Mucosa of descending colon (tissue), 3 donors: ENCODE data around the gene TMEFF2. TPM values are rescaled to one million over a fixed set of nuclear protein-coding genes. Genes with fewer than 3 reads are reported as not detected.

Experiments used
- ATAC-seq: fragments of 200-7000 bp; cut with Tn5 transposase; one replicate; pipeline ENCODE4 v1.9.1; 2020; ENCODE audit warnings: mild to moderate bottlenecking, moderate library complexity
- DNase-seq, 3 donors: peaks; one replicate each; pipeline ENCODE4 v3.0.0-alpha.2; 2020
- H3K36me3 ChIP-seq: fragments of 200-600 bp; one replicate; pipeline ENCODE4 v1.8.0; 2021; ENCODE audit warnings: low read depth, mild to moderate bottlenecking
- H3K4me1 ChIP-seq: fragments of 200-600 bp; one replicate; pipeline ENCODE4 v1.8.0; 2021; ENCODE audit warnings: low read depth, mild to moderate bottlenecking
- H3K4me3 ChIP-seq: fragments of 200-600 bp; one replicate; pipeline ENCODE4 v1.8.0; 2021; ENCODE audit warnings: mild to moderate bottlenecking
- H3K9me3 ChIP-seq: fragments of 200-600 bp; one replicate; pipeline ENCODE4 v1.8.0; 2021; ENCODE audit warnings: mild to moderate bottlenecking
- CTCF ChIP-seq: fragments of 200-600 bp; IDR thresholded peaks from one replicate; pipeline ENCODE4 v1.8.0; 2022; ENCODE audit warnings: antibody characterized with exemption, mild to moderate bottlenecking
- intact Hi-C, 2 donors: fragments of 100-400 bp; cut with DNase I in 1 of 2; cut with micrococcal nuclease in 1 of 2; formaldehyde crosslinking; loops; one replicate each; pipeline versions ENCODE4 v1.11.0 to v1.11.1; 2022; cut with DNase I, micrococcal nuclease
- total RNA-seq, 3 donors: library from RNA; stranded (reverse); fragmentation: NEBNext Ultra II Directional in 2 of 3; extraction: Animal tissue kit (Norgen Biotek cat#: 25700) in 2 of 3; gene quantifications; one replicate each; pipeline versions ENCODE4 v1.2.1 to v1.2.4, GENCODE V29; 2021 to 2023
- donor health status: DM: no; HTN: no; CAD: no; lungs with moderate emphysema.
- donor health status: DM: no; HTN: no; CAD: no.
- donor health status: DM: no; HTN: yes; CAD: no.

TMEFF2 gene
- total RNA-seq, 3 donors from 2014 or later: 0.31 to 1.0 TPM; not detected in 1

GRCh38 chr2:192060161-192060560, 134.6 kb downstream of the TMEFF2 start:
- H3K36me3 ChIP-seq: no peaks in the 10 kb centered on the region
- no peaks in the 10 kb centered on the region for H3K9me3 ChIP-seq
- H3K4me1 ChIP-seq: no peaks in the 10 kb centered on the region
- no peak overlapping the region for H3K4me3 ChIP-seq
- TF ChIP-seq CTCF: no peak
- ATAC-seq (no peak), DNase-seq (no peak)
- intact Hi-C loops: no loop called here

GRCh38 chr2:192059266-192059665, 135.5 kb downstream of the TMEFF2 start:
- TF ChIP-seq CTCF: no peak
- Histone ChIP-seq H3K36me3 (no peaks in the 10 kb centered on the region), H3K4me1 (no peaks in the 10 kb centered on the region), H3K4me3 (no peak overlapping the region), H3K9me3 (no peaks in the 10 kb centered on the region)
- no peak for ATAC-seq
- intact Hi-C loops: no loop called here
- DNase-seq: no peak

- Histone ChIP-seq H3K9me3 (no peaks in the 10 kb centered on the region), H3K4me1 (no peaks in the 10 kb centered on the region), H3K36me3 (no peaks in the 10 kb centered on the region), H3K4me3 (no peak overlapping the region)
- no peak for TF ChIP-seq CTCF
- ATAC-seq (no peak), DNase-seq (no peak)
- intact Hi-C loops: no loop called here
Observed at GRCh38 chr2:192053921-192054320, 140.8 kb downstream of the TMEFF2 start.

- Histone ChIP-seq H3K4me3 (no peak overlapping the region), H3K4me1 (no peaks in the 10 kb centered on the region), H3K9me3 (no peaks in the 10 kb centered on the region), H3K36me3 (no peaks in the 10 kb centered on the region)
- intact Hi-C loops: no loop called here
- ATAC-seq (no peak), DNase-seq (no peak)
- TF ChIP-seq CTCF: no peak
Observed at GRCh38 chr2:192051533-192051932, 143.2 kb downstream of the TMEFF2 start.

GRCh38 chr2:192049362-192049761, 145.4 kb downstream of the TMEFF2 start:
- TF ChIP-seq CTCF: no peak
- intact Hi-C loops: no loop called here
- H3K4me3 ChIP-seq: no peak overlapping the region
- no peak for ATAC-seq
- no peaks in the 10 kb centered on the region for H3K9me3 ChIP-seq
- no peak for DNase-seq
- H3K36me3 ChIP-seq: no peaks in the 10 kb centered on the region
- H3K4me1 ChIP-seq: no peaks in the 10 kb centered on the region

GRCh38 chr2:192047315-192048107, 147.2 kb downstream of the TMEFF2 start:
- no peak overlapping the region for H3K4me3 ChIP-seq
- no peak for TF ChIP-seq CTCF
- no peaks in the 10 kb centered on the region for H3K9me3 ChIP-seq
- DNase-seq (no peak), ATAC-seq (no peak)
- no peaks in the 10 kb centered on the region for H3K36me3 ChIP-seq
- intact Hi-C loops: no loop called here
- H3K4me1 ChIP-seq: no peaks in the 10 kb centered on the region
